RWPE2 (cell line): ENCODE results near the gene PFN3.
A peak's percentile ranks its signal among the peaks of the same experiment; 100 is the strongest.
"Not testable (repeated sequence)": the region's sequence is repeated elsewhere in the genome, so short reads cannot be mapped to it uniquely, and the experiment has no call there.

Experiments
- ATAC-seq: fragments of 200-7000 bp; cut with Tn5 transposase; 3 replicates; pipeline ENCODE4 v1.9.1; 2021; ENCODE audit warnings: low read depth
- DNase-seq: peaks from one replicate; pipeline ENCODE4 v3.0.0-alpha.2; 2020; ENCODE audit warnings: low spot score
- H3K27ac ChIP-seq: fragments of 450-650 bp; 2 replicates; pipeline ENCODE4 v1.5.1; 2017; ENCODE audit warnings: mild to moderate bottlenecking; ENCODE audit not compliant: poor library complexity, severe bottlenecking
- H3K27me3 ChIP-seq: fragments of 250-450 bp; sonication (Bioruptor Pico); 2 replicates; pipeline ENCODE4 v1.5.1; 2021; ENCODE audit warnings: mild to moderate bottlenecking, moderate library complexity; ENCODE audit not compliant: insufficient read depth, poor library complexity, severe bottlenecking
- H3K36me3 ChIP-seq: fragments of 250-450 bp; sonication (Bioruptor Pico); 2 replicates; pipeline ENCODE4 v1.5.1; 2020; ENCODE audit warnings: low read depth, mild to moderate bottlenecking, moderate library complexity
- H3K4me1 ChIP-seq: fragments of 250-450 bp; sonication (Bioruptor Pico); 2 replicates; pipeline ENCODE4 v1.5.1; 2021; ENCODE audit warnings: mild to moderate bottlenecking, moderate library complexity; ENCODE audit not compliant: insufficient read depth, poor library complexity, severe bottlenecking
- H3K4me3 ChIP-seq: fragments of 250-450 bp; sonication (Bioruptor Pico); 2 replicates; pipeline ENCODE4 v1.5.1; 2021; ENCODE audit warnings: mild to moderate bottlenecking, moderate library complexity; ENCODE audit not compliant: severe bottlenecking
- H3K9me3 ChIP-seq: fragments of 250-450 bp; sonication (Bioruptor Pico); 2 replicates; pipeline ENCODE4 v1.5.1; 2021; ENCODE audit warnings: mild to moderate bottlenecking, moderate library complexity; ENCODE audit not compliant: severe bottlenecking
- CTCF ChIP-seq: fragments of 450-650 bp; IDR thresholded peaks from one replicate; pipeline ENCODE4 v1.5.1; 2017; ENCODE audit warnings: mild to moderate bottlenecking, moderate library complexity; ENCODE audit not compliant: poor library complexity, severe bottlenecking

The PFN3 gene

GRCh38 chr5:177423671-177424070 is 23.2 kb upstream of the PFN3 start:
- Histone ChIP-seq H3K4me1 (peaks cover 3% of the 10 kb centered on the region), H3K9me3 (no peaks in the 10 kb centered on the region), H3K4me3 (no peak overlapping the region), H3K27ac (no peak overlapping the region), H3K27me3 (no peaks in the 10 kb centered on the region), H3K36me3 (no peaks in the 10 kb centered on the region)
- TF ChIP-seq CTCF = no peak
- no peak for ATAC-seq
- DNase-seq = no peak

- DNase-seq (no peak), ATAC-seq (no peak)
- no peak overlapping the region for H3K4me3 ChIP-seq
- no peaks in the 10 kb centered on the region for H3K27me3 ChIP-seq
- TF ChIP-seq CTCF = no peak
- no peaks in the 10 kb centered on the region for H3K9me3 ChIP-seq
- no peaks in the 10 kb centered on the region for H3K36me3 ChIP-seq
- peaks cover 3% of the 10 kb centered on the region for H3K4me1 ChIP-seq
- H3K27ac ChIP-seq = no peak overlapping the region
Measured at GRCh38 chr5:177421062-177421798, 20.8 kb upstream of the PFN3 start.

- H3K27ac ChIP-seq, H3K36me3 ChIP-seq, H3K9me3 ChIP-seq, H3K27me3 ChIP-seq, ATAC-seq, H3K4me3 ChIP-seq, H3K4me1 ChIP-seq, DNase-seq: not testable (repeated sequence)
Measured at GRCh38 chr5:177420472-177420871, 20.0 kb upstream of the PFN3 start.

GRCh38 chr5:177419046-177419445 is 18.6 kb upstream of the PFN3 start:
- Histone ChIP-seq H3K9me3 (no peaks in the 10 kb centered on the region), H3K27me3 (no peaks in the 10 kb centered on the region), H3K27ac (no peak overlapping the region), H3K36me3 (no peaks in the 10 kb centered on the region), H3K4me3 (no peak overlapping the region), H3K4me1 (no peaks in the 10 kb centered on the region)
- no peak for DNase-seq
- no peak for TF ChIP-seq CTCF
- peak; percentile 40; the same call in 2 of the 3 replicates for ATAC-seq

- ATAC-seq, H3K9me3 ChIP-seq, H3K4me1 ChIP-seq, H3K4me3 ChIP-seq, H3K27ac ChIP-seq, H3K36me3 ChIP-seq, DNase-seq, H3K27me3 ChIP-seq: not testable (repeated sequence)
Measured at GRCh38 chr5:177417081-177417480, 16.6 kb upstream of the PFN3 start.

- TF ChIP-seq CTCF = no peak
- no peaks in the 10 kb centered on the region for H3K9me3 ChIP-seq
- H3K27me3 ChIP-seq = no peaks in the 10 kb centered on the region
- ATAC-seq = no peak
- H3K36me3 ChIP-seq = no peaks in the 10 kb centered on the region
- H3K4me3 ChIP-seq = no peak overlapping the region
- H3K4me1 ChIP-seq = no peaks in the 10 kb centered on the region
- H3K27ac ChIP-seq = no peak overlapping the region
- no peak for DNase-seq
Measured at GRCh38 chr5:177414481-177414880, 14.0 kb upstream of the PFN3 start.
